Measurements from ENCODE around the gene ZNF860. TPM values are rescaled to one million over a fixed set of nuclear protein-coding genes. Genes with fewer than 3 reads are reported as not detected.

Gene ZNF860
- total RNA-seq, 1 donor from 2014 or later = 1.6 TPM

- TF ChIP-seq, protein P1, sequence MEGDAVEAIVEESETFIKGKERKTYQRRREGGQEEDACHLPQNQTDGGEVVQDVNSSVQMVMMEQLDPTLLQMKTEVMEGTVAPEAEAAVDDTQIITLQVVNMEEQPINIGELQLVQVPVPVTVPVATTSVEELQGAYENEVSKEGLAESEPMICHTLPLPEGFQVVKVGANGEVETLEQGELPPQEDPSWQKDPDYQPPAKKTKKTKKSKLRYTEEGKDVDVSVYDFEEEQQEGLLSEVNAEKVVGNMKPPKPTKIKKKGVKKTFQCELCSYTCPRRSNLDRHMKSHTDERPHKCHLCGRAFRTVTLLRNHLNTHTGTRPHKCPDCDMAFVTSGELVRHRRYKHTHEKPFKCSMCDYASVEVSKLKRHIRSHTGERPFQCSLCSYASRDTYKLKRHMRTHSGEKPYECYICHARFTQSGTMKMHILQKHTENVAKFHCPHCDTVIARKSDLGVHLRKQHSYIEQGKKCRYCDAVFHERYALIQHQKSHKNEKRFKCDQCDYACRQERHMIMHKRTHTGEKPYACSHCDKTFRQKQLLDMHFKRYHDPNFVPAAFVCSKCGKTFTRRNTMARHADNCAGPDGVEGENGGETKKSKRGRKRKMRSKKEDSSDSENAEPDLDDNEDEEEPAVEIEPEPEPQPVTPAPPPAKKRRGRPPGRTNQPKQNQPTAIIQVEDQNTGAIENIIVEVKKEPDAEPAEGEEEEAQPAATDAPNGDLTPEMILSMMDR (IDR thresholded peaks at IDR 0.05) = no peak
- no peak overlapping the region for H3K4me3 ChIP-seq
- DNase-seq (no peak), ATAC-seq (no peak)
- intact Hi-C loops (cut with DNase I) = no loop called here
- peaks cover 32% of the 10 kb centered on the region for H3K4me1 ChIP-seq
- H3K36me3 ChIP-seq = no peaks in the 10 kb centered on the region
- no peak overlapping the region for H3K27ac ChIP-seq
- H3K9me3 ChIP-seq = no peaks in the 10 kb centered on the region
- H3K27me3 ChIP-seq = no peaks in the 10 kb centered on the region
These were observed 24.4 kb upstream of the ZNF860 start for GRCh38 chr3:31957106-31957505.

GRCh38 chr3:31958701-31959152 is 22.8 kb upstream of the ZNF860 start:
- Histone ChIP-seq H3K27ac (peak overlapping the region; percentile 74), H3K36me3 (no peaks in the 10 kb centered on the region), H3K4me1 (peaks cover 32% of the 10 kb centered on the region), H3K4me3 (no peak overlapping the region), H3K27me3 (no peaks in the 10 kb centered on the region), H3K9me3 (no peaks in the 10 kb centered on the region)
- TF ChIP-seq, protein P1 (IDR thresholded peaks at IDR 0.05) = no peak
- intact Hi-C loops (cut with DNase I) = no loop called here
- ATAC-seq (peak; percentile 36), DNase-seq (no peak)

DNA sequence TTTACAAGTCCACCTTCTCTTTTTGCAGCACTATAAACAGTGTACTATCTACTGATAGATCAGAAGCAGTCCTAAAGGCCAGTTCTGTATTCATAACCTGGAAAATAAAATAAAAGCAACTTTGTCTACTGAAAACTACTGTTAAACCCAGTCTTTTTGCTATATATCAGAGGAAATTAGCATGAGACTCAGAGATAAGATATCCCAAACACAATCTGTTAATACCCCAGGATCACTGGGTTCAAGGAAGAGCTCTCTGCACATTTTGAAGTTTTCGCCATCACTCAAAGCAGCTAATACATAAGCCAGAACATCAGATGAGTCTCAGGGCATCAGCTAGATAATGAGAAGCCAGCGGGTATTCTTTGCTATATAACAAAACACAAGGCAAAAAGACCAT is 22.3 kb upstream of the ZNF860 start:
- Histone ChIP-seq H3K9me3 (no peaks in the 10 kb centered on the region), H3K4me3 (peak overlapping the region; percentile 37), H3K4me1 (peaks cover 32% of the 10 kb centered on the region), H3K27ac (peak overlapping the region; percentile 74), H3K27me3 (no peaks in the 10 kb centered on the region), H3K36me3 (no peaks in the 10 kb centered on the region)
- TF ChIP-seq, protein P1 (IDR thresholded peaks at IDR 0.05) = no peak
- DNase-seq (no peak), ATAC-seq (no peak)
- intact Hi-C loops (cut with DNase I) = no loop called here

DNA sequence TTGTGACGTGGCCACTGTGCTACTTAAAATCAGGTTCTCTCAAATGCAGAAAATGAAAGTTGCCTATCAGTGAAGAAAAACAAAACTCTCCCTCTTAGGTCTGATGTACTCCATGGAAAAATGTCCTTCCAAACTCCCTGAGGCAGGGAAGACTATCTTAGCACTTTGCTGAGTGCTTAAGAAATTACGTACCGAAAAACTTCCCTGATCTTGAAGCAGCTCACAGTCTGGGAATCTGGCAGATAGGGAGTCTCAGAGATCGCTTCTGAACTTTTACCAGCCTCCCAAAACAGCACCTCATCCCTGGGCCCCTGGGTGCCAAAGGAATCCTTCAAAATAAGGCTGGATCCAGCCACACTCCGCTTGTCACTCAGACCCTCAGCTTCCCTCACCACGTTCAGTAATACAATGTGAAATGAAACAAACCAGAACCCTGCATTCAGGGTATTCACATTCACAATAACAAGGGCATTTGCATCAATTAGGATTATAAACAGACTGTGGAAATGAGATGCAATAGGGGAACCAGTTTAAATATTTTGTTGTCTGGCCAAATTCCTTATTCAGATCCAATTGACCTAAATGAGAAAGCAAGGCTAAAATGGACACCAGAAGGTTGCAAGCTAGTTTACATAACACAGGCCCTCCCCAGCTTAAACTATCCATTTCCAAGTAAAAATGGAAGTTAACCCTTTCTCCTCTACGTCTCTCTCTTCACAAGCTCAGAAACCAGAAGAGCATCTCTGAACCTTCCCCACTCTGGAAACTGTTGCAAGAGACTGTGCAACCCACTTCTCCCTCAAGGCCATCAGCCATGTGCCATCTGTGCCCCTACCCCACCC is 21.4 kb upstream of the ZNF860 start:
- Histone ChIP-seq H3K4me3 (peak overlapping the region; percentile 37), H3K4me1 (peaks cover 32% of the 10 kb centered on the region), H3K36me3 (no peaks in the 10 kb centered on the region), H3K27me3 (no peaks in the 10 kb centered on the region), H3K27ac (peak overlapping the region; percentile 74), H3K9me3 (no peaks in the 10 kb centered on the region)
- TF ChIP-seq, protein P1 (IDR thresholded peaks at IDR 0.05) = no peak
- intact Hi-C loops (cut with DNase I) = no loop called here
- peak; percentile 38 for ATAC-seq
- DNase-seq = no peak

DNA sequence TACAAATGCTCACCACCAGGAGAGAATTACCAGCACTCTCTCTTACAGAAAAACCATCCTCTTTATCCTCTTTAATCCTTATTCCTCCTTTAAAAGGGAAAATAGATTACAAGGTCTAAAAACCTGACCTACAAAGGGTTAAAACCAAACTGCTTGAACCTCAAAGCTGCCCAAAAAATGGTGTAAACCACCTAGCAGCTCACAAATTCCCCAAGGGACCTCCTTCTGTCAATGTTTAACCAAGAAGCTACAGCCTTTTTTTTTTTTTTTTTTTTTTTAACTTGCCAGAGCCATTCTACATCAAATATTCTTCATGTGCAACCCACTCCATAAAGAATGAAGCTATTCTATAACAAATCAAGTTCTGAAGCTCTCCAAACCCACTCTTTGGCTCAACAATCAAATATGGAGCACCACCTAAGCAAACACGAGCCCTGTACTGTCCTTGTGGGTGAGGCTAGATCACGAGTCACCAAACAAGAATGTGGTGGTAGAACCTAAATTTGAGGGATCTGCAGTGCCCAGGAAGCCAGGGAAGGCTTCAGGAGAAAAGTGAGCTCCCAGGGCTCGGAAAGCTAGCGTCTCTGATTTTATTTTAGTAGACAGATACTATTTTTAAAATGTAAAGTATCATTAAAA is 20.6 kb upstream of the ZNF860 start:
- ATAC-seq = peak; percentile 58
- DNase-seq = no peak
- no peaks in the 10 kb centered on the region for H3K27me3 ChIP-seq
- H3K27ac ChIP-seq = peak overlapping the region; percentile 74
- H3K9me3 ChIP-seq = no peaks in the 10 kb centered on the region
- peaks cover 32% of the 10 kb centered on the region for H3K4me1 ChIP-seq
- TF ChIP-seq, protein P1 (IDR thresholded peaks at IDR 0.05) = no peak
- H3K4me3 ChIP-seq = no peak overlapping the region
- no peaks in the 10 kb centered on the region for H3K36me3 ChIP-seq
- intact Hi-C loops (cut with DNase I) = no loop called here
